GM18951 (cell line): ENCODE data around the gene UPF2.
"Not testable (repeated sequence)": the region's sequence is repeated elsewhere in the genome, so short reads cannot be mapped to it uniquely, and the experiment has no call there.

Experiments
- POLR2A ChIP-seq: IDR thresholded peaks from 4 replicates; pipeline ENCODE4 v1.6.1; 2011; ENCODE audit warnings: mild to moderate bottlenecking; ENCODE audit not compliant: insufficient read length, insufficient read depth; ENCODE audit errors: extremely low read depth
- in situ Hi-C: fragments of 300-500 bp; cut with MboI; formaldehyde crosslinking; loops from one replicate; pipeline ENCODE4 v1.12.0; 2022; ENCODE audit warnings: low sequenced_read_pairs, mixed read lengths, inconsistent platforms; ENCODE audit not compliant: unreplicated experiment

The UPF2 gene

DNA sequence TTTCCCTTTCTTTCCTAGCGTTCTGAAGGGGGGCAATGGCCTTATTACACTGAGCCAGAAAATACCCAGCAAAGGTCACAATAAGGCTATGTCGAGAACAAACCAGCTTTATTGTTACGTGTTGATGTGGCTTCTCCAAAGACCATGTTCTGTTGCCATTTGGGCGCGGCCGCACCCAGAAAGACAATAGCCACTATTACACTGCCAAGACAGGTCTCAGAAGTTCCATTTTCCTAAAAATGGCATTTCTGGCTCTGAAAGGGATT, 141.6 kb downstream of the UPF2 start:
- no peak for TF ChIP-seq POLR2A
- in situ Hi-C loops, result no loop called here

GRCh38 chr10:11899067-11899876, 143.3 kb downstream of the UPF2 start:
- TF ChIP-seq POLR2A, result no peak
- in situ Hi-C loops, result no loop called here

GRCh38 chr10:11898372-11899066, 144.1 kb downstream of the UPF2 start:
- no peak for TF ChIP-seq POLR2A
- in situ Hi-C loops, result no loop called here

- TF ChIP-seq POLR2A, result no peak
- in situ Hi-C loops, result no loop called here
These were observed 144.6 kb downstream of the UPF2 start for GRCh38 chr10:11898033-11898371.

DNA sequence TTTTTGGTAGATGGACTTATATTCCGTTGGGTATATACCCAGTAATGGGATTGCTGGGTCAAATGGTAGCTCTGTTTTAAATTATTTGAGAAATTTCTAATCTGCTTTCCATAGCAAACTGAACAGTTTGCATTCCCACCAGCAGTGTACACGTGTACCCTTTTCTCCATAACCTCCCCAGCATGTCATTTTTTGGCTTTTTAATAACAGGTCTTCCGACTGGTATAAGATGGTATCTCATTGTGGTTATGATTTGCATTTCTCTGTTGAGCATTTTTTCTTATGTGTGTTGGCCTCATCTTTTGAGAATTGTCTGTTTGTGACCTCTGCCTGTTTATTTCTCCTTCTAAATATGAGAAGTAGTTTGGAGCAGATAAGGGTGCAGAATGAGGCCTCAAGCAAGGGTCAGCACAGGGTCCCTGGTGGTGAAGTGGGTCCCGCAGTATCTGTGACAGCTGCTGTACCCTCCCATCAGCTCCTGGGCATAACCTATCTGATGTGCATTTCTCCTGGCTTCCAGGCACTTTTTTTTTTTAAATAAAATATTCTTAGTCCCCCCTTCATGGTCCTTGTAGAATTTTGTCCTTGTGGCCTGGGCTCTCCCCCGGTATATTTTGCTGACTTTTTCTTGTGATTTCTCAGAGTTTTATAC, 145.9 kb downstream of the UPF2 start:
- TF ChIP-seq POLR2A, result no peak
- in situ Hi-C loops, result no loop called here

GRCh38 chr10:11895598-11895997, 147.0 kb downstream of the UPF2 start:
- no peak for TF ChIP-seq POLR2A
- in situ Hi-C loops, result no loop called here

DNA sequence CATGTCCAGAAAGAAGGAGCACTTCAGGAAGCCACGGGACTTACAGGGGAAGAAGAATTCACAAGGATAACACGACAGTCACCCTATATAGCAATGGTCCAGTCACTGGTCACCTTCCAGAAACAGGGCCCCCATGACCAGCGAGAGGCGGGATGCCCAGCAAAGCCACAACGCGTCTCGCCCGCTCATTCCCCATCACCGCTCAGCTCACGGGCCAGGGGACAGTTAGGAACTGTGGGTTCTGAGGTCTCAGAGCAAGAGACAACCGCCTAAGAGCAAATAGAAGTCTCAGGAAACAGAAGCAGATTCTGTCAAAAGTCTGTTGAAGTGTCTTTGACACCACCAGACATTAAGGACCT, 147.5 kb downstream of the UPF2 start:
- in situ Hi-C loops, result no loop called here
- TF ChIP-seq POLR2A, result no peak

DNA sequence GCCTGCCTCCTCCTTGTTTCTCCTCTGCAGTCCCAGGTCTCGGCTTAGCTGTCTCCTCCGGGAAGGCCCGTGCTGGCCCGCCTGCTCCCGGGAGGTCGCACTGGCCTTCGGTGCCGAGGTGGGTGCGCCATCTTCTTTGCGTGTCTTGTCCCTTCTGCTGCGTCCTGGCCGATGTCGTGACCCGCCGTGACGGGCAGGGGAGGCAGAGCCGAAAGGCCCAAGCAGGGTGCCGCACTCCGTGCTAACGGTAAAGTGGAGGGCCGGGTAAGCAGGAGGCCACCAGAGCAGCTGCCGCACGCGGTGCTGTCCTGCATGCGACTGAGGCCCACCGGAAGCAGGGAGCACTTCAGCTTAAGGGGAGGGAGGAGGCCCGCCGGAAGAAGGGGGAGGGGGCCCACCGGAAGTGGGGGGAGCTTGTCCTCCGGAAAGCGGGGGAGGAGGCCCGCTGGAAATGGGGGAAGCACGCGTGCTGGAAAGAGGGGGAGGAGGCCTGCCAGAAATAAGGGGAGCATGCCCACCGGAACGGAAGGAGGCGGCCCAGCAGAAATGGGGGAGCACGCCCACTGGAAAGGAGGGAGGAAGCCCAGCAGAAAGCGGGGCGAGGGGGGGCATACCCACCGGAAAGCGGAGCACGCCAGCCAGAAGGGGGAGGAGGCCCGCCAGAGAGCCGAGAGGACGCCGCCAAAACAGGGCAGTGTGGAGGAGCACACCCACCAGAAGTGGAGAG, 148.1 kb downstream of the UPF2 start:
- no peak for TF ChIP-seq POLR2A
- in situ Hi-C loops, result no loop called here

GRCh38 chr10:11893749-11894278, 148.8 kb downstream of the UPF2 start:
- in situ Hi-C loops, result no loop called here
- TF ChIP-seq POLR2A, result no peak

DNA sequence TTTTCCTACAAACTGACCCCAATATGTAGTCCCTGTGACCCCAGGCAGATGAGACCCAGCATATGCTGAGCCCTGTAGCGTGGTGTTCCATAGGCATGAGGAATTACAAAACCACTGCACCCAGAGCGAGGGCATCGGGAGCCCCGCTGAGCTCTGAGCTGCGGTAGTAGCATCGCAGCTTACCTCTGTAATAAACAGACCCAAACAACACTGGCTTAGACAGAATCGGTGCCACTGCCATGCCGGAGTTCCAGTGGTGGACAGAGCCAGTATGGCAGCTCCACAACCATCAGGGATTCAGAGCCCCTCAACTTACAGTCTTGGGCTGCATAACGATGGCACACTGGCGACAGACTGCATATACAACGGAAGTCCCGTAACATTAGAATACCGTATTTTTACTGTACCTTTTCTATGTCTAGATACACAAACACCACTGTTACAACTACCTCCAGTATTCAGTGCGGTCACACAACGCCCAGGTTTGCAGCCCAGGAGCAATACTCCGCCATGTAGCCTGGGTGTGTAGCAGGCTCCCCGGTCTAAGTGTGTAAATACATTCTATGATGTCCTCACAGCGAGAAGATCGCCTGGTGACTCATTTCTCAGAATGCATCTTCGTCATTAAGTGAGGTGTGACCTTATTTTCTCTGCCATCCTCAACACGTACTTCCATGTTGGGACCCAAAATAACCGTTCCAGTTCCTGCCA, 150.7 kb downstream of the UPF2 start:
- TF ChIP-seq POLR2A, result no peak
- in situ Hi-C loops, result no loop called here

DNA sequence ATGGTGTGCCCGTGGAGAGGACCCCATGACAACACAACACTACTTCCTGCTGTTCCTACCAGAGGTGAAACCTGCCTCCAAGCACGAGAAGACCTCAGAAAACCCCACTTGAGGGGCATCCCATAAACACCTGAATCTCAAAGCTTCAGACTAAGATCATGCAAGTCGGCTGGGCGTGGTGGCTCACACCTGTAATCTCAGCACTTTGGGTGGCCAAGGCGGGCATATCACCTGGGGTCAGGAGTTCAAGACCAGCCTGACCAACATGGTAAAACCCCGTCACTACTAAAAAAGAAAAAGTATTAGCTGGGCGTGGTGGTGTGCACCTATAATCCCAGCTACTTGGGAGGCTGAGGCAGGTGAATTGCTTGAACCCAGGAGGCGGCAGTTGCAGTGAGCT, 153.3 kb downstream of the UPF2 start:
- in situ Hi-C loops, result not testable (repeated sequence)

DNA sequence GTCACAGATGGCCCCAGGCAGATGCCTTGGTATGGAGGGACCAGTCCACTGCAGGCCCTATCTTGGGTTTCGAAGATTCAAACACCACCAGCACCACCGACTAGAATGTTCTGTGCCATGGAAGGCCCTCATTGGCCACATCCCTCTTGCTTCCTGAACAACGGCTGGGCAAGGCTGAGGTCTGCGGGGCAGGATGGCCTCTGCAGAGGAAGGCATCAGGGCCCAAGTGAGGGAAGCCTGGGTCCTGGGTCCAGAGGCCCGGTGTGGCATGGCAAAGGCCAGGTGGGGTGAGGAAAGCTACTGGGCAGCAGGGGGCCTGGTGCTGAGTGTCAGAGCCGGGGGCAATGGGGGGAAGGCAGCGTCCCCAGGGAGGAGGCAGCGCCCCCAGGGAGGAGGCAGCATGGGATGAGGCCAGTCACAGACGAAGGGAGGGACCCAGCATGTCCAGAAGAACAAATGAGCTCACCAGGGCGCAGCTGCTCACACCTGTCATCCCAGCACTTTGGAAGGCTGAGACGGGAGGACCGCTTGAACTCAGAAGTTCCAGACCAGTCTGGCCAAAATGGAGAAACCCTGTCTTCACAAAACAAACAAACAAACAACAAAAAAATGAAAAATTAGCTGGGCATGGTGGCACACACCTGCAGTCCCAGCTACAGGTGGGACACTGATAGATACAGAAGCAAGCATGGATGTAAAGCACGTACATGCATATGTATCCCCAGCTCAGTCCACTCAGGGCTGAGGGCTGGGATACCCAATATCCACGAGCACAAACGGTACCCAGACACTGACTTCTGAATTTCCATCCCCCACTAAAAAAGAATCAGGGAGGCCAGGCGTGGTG, 155.0 kb downstream of the UPF2 start:
- in situ Hi-C loops, result no loop called here
- no peak for TF ChIP-seq POLR2A
